Stimulated activated CD4-positive, alpha-beta T cell treated with anti-CD3 and anti-CD28 coated beads, Interleukin-1b, Interleukin-23, amount 100 ng/mL, for 48 hours (primary cell): ENCODE results near the gene RPN1.
A peak's percentile ranks its signal among the peaks of the same experiment; 100 is the strongest.

Source experiments
- DNase-seq: peaks from one replicate; pipeline ENCODE4 v3.0.0-alpha.2; 2020

Gene RPN1

DNA sequence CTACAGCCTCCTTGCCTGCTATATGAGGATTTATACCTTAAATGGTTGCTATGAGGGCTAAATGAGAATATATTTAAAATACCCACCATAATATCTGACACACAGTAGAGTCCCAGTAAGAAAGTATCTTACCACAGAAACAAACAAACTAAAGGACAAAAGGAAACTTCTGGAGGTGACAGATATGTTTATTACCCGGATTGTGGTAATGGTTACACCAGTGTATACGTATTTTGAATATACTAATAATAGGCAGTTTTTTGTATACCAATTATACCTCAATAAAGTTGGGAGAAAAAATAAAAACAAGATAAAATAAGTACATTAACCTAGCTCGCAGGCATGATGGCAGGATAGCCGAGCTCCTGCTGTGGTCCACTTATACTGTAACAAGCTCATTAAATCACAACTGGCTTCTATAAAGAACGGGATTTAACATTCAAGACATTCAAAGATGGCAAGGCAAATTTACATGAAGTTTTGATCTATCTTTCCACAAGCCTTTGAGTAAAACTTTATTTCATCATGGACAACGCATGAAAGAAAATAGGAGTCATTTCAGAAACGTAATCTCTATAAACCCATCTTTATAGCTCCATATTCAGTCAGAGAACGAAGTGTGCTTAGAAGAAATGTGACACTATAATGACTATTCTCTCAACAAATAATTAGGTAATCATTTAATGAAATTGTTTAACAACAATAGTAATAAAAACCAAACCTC lies 1.5 kb downstream of the RPN1 start:
- DNase-seq, result no peak

DNA sequence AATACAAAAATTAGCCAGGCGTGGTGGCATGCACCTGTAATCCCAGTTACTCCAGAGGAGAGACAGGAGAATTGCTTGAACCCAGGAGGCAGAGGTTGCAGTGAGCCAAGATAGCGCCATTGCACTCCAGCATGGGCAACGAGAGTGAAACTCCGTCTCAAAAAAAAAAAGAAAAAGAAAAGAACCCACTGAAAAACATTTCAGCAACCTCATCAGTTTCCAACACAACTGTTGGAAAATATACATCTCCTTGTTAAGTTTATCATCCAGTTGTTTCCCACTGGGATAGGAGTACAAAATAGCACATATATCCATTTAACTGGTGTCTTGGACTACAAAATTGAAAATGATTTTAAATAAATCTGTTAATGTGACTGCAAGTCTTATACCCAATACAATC lies 2.2 kb downstream of the RPN1 start:
- DNase-seq, result no peak

DNA sequence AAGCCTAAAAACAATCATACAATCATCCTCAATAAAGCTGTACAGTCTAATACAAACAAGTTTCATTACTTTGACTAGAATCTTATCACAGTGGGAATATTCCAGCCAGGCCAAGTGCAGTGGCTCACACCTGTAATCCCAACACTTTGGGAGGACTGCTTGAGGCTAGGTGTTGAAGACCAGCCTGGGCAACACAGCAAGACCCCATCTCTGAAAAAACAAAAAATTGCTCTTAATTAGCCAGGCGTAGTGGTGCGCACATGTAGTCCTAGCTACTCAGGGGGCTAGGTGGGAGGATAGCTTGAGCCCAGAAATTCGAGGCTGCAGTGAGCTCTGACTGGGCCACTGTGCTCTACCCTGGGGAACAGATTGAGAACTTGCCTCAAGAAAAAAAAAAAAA lies 3.3 kb downstream of the RPN1 start:
- DNase-seq, result no peak

DNA sequence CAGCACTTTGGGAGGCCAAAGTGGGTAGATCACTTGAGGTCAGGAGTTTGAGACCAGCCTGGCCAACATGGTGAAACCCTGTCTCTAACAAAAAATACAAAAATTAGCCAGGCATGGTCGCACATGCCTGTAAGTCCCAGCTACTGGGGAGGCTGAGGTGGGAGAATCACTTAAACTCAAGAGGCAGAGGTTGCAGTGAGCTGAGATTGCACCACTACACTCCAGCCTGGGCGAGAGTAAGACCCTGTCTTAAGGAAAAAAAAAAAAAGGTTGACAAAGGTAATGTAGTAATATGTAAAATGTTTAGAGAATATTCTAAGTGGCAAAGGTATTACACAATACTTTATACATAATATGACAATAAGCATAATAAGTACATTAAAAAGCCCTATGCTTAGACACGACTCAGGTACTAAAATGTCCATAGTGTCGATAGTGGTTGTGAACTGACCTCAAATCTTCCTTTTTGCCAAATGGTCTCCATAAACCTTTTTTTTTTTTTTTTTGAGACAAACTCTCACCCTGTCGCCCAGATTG lies 16.5 kb downstream of the RPN1 start:
- DNase-seq, result no peak

DNA sequence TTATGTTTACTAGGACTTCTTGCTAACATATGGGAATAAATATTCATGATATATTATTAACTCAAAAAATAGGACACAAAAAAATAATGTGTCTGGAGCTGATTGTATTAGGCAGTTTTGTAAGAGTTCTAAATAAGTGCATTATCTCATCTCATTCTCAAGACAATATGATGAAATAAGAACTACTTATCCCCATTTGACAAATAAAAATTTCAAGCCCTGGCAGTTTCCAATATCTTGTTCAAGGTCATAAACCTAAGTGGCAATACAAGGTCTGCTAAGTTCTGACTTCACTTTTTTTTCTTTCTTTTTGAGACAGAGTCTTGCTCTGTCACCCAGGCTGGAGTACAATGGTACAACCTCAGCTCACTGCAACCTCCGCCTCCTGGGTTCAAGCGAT lies 18.3 kb downstream of the RPN1 start:
- DNase-seq, result no peak

DNA sequence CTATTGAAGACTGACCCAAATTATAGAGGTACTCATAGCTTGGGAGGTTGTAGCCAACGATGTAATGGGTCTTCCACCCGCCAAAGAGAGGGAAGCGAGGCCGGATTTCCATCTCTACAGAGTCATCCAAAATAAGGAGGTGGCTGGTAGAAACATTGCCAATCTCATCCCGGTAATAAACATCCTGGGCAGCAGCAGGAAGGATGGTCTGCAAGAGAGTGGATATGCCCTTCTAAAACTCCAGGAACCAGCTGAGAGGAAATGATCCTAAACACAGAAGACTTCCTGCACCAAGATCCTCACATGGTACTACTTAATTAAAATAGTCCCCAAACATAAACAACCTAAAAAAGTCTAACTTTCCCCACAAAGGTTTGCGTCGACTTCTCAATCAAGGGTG lies 20.7 kb downstream of the RPN1 start:
- no peak for DNase-seq

DNA sequence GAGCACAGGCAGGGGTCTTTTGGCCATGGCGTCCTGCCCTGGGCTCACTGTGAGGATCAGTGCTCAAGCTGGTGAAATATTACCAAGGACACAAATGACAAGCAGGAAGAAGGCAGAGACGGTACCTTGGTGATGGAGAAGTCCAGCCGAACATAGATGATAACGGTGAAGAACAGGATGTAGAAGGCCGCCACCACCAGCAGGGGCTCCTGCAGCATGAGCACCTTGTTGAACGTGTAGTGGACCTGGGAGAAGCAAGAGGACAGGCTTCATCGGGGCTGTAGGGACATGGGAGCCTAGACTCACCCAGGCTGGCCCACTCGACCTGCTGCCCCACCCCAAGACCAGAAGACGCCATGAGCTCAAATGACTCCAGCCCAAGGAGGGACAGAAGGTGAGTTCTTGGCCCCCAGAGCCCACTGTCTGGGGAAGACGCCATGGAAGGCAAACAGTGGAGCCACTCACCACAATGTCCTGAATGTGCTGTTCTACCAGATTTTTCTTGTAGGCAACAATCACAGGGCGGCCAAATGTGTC lies 25.1 kb downstream of the RPN1 start:
- DNase-seq, result no peak

DNA sequence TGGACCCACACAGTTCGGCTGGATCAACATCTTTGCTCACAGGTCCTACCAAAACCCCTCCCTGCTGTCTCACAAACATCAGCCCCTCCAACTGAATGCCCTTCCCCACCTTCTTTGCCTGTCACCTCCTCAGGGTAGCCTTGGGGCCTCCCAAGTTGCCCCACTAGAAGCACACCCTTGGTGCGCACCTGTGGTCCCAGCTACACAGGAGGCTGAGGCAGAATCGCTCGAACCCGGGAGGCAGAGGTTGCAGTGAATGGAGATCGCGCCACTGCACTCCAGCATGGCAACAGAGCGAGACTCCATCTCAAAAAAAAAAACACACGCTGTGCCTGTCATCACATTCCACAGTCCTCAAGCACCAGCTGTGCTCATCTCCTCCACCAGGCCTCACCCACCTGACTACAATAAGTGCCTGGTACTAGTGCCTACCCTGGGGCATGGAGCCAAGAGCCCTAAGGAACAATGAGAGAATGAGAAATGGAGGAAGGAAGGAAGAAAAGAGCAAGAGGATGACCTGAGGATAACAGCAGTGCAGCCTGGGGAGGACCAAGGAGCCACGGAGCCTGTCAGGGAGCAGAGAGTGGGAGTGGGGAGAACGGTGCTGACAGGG lies 26.0 kb downstream of the RPN1 start:
- no peak for DNase-seq

DNA sequence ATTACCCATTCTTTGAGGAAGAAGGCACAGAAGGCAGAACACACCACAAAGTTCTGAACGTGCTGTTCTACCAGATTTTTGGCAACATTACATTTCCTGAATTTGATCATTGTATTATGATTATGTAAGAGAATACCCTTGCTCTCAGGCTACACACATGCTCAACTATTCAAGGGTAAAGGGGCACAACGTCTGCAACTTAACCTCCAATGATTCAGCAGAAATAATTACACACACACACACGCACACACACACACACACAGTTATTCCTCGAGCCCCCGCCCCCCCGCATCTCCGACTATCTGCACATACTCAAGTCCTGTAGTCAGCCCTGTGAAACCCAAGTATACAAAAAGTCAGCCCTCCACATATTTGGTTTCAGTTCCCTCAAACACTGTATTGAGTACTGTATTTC lies 26.8 kb downstream of the RPN1 start:
- DNase-seq, result no peak

DNA sequence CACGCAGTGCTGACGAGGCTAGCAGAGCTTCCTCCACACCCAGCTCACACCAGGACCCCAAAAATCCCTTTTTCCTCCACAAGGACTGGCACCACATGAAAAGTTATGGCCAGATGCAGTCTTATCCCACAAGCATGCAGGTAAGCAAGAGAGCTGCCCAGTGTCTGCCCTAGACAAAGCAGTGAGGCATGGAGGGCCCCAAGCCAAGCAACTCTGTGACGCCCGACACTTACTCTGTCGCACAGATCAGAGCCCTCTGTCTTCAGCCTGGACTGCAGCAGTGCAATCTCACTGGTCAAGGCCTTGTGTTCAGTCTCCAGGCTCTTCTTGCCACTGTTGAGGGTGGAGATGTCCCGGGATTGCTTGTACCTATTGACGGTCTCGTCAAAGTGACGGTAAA lies 28.7 kb downstream of the RPN1 start:
- DNase-seq, result no peak

DNA sequence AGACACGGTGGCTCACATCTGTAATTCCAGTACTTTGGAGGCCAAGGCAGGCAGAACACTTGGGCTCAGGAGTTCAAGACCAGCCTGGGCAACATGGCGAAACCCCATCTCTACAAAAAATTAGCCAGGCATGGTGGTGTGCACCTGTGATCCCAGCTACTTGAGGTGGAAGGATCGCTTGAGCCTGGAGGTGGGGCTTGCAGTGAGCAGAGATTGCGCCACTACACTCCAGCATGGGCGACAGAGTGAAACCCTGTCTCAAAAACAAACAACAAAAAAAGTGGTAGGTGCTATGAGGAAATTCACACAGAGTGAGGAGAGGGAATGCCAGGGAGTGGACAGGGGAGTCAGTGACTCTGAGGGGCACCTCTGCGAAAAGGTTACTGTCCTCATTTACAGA lies 29.4 kb downstream of the RPN1 start:
- no peak for DNase-seq

DNA sequence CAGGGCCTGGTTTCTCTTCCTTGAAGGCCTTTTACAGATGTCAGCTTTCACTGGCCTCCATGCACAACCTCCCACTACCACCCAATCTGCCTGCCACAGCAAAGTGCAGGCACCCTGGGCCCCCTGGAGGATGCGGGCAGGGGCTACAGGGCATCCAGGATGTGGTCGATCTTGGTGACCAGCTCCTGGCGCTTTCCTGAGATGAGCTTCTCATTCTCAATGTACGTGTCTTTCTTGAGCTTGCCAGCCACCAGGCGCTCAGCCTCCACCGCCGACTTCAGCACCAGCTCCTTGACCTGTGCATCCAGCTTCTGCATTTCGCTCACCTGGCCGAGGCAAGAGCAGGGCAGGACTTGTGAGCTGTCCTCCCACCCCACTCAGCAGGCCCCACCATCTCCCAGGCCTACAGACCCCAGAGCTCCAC lies 30.3 kb downstream of the RPN1 start:
- DNase-seq, result peak; percentile 49

DNA sequence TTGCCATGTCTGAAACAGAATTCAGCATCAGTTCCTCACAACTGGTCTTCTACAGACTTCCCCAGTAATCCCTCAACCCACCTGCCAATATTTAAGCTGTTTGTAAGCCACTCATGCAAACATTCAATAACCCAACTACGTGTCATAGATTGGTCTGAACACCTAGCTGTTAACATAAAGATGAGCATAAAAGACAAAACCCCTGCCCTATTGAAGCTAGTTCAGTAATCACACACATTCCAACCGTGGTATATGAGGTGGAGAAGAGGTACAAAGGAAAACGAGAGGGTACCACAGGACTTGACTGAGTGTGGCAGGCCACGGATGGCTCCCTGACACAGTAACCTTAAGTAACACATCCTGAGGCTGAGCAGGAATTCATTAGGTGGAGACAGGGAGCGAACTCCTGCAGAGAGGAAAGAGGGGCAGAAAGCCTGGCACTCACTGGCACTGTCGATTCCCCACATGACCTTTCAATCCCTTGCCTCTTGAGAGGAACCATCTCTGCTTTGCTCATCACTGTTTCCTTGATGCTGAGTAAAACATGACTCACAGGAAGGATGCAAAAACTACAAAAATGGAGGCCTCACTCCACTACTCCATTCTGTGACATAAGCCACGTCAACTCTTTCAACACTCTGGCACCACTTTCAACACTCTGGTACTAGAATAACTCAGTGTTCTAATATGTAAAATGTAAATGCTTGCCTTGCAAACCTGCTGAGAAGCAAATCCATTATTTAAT lies 31.3 kb downstream of the RPN1 start:
- peak; percentile 39 for DNase-seq

DNA sequence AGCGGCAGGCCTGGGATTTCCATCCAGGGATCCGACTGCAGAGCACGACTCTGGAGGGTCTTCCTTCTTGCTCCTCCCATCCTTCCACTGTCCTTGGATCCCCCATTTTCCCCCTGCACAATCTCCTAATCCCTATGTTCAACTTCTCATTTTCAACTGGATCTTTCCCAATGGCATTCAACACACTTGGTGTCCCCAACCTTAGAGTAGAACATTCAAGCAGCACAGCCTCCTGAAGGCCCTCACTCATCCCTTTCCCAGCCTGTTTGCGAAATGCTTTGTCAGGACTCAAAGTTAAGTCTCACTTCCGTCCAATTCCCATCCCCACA lies 32.3 kb downstream of the RPN1 start:
- no peak for DNase-seq

DNA sequence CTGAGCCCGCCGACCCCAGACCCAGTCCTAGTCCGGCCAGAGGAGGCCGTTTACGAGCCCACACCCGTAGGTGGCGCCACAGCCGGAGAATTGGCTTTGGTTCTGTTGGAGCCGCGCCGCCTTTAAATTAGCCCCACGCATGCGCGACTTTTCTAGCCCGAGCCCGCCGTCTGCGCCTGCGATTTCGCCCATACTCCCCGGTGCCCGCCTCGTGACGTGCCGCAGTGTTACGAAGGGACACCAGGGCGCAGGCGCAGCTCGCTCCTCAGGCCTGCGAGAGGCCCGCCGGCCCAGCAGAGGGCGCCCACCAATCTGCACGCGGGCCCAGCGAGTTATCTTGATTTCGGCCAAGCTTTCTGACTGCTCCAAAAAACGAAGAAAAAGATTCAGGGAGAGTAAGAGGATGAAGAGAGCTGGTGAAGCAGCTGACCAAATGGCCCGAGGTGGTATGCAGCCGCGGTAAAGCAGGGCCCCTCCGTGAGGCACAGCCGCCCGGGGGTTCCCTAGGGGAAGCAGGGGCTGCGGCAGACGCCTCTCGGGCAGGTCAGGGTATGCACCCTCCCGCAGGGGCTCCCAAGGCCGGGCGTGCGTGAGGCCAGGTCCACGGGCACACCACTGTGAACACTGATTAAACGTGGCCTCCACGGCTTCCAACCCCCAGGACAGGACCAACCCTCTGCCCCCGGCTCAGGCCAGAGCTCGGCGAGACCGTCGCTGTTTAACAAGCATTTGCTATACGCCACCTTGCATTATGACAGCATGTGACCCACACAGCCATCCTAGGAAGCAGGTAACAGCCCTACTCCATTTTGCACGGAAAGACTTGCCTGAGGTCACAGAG lies 32.8 kb downstream of the RPN1 start:
- peak; percentile 99 for DNase-seq

DNA sequence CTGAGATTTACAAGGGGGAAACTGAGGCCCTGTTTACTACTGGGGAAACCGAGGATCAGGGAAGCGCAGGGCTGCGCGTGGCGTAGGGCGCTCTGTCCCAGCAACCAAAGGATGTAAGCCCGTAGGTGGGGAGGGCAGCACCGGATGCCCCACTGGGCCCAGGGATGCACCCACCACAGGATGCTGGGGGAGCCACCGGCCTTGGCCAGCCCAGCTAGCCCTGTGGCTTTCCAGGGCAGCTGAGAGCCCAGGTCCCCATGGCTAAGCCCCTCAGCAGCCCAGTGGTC lies 33.4 kb downstream of the RPN1 start:
- DNase-seq, result no peak

DNA sequence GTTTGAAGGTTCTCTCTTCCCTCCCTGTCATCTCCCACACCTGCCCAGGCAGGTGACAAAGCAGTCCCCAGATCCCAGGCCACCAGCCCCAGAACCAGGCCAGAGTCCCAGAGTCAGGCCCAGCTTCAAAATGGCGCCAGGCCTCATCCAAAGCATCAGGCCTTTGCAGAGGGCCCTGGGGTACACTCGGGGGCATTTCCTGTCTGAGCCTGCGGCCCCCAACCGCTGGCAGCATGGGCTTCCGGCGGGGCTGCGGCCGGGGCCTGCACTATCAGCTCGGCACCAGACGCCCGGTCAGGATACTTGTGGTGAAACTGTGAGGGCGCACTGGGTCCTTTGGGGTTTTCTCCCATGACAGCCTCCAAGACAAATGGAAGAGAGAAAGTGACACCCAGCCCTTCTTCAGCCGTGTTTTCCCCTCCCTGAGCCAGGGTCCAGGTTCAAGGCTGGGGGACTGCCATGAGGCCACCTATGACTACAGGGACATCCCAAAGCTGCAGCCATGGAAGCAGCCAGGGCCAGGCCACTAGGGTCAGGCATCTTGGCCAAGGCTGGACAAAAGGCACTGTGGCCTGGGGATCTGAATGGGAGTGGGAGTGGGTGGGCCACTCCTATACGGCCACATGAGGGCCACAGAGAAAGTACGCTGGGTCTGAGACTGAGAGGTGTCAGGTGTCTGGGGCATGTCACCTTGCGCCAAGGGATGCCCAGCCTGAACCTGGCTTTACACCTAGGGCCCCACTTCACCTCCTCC lies 33.9 kb downstream of the RPN1 start:
- no peak for DNase-seq

DNA sequence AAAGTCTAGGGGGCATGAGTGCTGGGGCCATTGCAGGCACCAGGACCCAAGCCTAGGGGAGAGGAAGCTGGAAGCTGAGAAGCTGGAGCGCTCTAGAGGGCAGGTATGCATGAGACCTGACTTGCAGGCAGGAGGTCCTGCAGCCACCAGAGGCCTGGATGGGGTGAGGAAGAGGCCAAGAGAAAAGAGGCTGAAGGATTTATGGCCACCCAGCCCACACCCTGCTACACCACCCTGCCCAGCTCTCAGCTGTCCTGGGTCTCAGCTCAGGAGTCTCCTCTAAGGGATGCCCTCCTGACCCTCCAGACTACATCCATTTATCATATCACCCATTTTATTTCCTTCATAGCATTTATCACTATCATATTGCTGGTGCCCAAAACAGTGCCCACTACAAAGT lies 36.5 kb downstream of the RPN1 start:
- no peak for DNase-seq

DNA sequence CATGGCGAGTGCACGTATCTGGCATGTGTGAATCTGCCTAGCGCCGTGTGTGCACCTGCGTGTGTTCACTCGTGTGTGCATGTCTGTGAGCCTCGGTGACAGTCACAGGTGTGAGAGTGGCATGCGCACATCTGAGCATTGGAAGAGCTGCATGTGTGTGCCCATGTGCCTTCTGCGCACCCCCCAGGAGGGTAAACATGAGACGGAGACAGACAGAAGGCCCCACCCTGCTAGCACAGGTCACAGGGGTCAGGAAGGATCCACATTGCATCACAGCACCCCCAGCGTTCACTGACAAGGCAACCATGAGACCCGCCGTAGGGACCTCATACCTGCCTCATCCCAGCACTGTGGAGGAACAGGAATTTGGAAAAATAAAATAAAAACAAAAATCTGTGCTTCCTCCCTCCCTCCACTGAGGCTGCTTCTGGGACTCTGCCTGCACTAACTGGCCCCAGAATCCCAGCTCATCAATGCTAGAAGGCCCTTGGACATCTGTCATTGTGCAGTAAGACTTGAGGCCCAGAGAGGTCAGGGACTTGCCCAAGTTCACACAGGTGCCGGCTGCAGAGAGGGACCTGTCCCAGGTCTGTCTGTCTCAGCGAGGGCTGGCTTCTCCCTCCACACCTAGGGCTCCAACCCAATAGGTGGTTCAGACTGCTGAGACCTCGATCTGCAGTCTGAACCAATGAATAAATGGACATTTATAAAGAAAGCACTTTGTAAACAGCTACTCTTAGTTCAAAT lies 37.4 kb downstream of the RPN1 start:
- DNase-seq, result no peak

DNA sequence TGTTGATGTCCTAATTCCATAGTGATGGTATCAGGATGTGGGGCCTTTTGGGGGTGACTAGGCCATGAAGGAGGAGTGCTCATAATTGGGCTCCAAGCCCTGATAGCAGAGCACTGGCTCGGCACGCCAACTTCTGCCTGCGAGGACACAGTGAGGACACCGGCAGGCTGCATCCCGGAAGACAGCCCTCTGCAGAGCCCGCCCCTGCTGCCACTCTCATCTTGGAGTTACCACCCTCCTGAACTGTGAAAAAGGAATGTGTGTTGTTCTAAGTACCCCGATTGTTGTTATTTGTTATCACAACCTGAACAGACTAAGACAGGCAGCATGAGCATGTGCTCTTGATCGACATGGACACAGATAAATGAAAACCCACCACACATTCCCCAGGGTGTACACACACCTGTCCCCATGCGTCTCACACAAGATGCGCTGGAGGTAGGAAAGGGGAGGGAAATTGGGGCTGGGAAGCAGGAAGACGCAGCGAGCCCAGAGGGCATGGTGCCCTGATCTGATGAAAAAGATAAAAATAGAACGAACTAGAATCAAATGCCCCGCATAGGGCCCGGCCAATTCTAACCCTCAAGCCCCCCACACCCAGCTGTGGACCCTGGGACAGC lies 40.1 kb downstream of the RPN1 start:
- DNase-seq, result no peak

DNA sequence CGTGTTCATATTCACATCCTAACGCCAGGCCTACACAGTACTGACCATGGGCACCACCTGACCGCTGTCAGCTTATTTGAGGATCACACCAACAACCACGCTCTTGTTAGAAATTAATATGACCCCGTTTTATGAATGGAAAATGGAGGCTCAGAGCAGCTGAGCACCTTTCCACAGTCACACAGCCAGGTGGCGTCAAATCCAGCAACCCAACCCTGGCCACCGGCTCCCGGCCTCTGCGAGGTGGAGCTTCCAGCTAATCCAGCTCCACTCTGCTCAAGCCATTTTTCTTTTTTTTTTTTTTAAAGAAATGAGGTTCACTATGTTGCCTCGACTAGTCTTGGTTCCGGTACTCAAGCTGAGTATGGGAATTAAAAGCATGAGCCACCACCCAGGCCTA lies 41.3 kb downstream of the RPN1 start:
- DNase-seq, result no peak
